ENCODE measurements around the gene CYP27B1. TPM values are rescaled to one million over a fixed set of nuclear protein-coding genes. Genes with fewer than 3 reads are reported as not detected.
A peak's percentile ranks its signal among the peaks of the same experiment; 100 is the strongest.

The CYP27B1 gene
- total RNA-seq, 1 experiment from 2014 or later = 4.7 TPM

GRCh38 chr12:57765698-57766463, 997 bp downstream of the CYP27B1 start:
- Histone ChIP-seq H3K4me1 (ENCODE audit: insufficient read depth, low read length, poor library complexity, severe bottlenecking) (peaks cover 31% of the 10 kb centered on the region), H3K27me3 (replicated peaks; ENCODE audit: insufficient read depth, low read depth, low read length, poor library complexity) (peaks cover 30% of the 10 kb centered on the region), H3K36me3 (ENCODE audit: insufficient read depth, low read length, poor library complexity, severe bottlenecking) (peaks cover 6% of the 10 kb centered on the region), H3K9me3 (ENCODE audit: low read depth, low read length, poor library complexity, severe bottlenecking) (no peaks in the 10 kb centered on the region), H3K27ac (ENCODE audit: low read depth, low read length, poor library complexity, severe bottlenecking) (no peak overlapping the region), H3K4me3 (ENCODE audit: low read depth, low read length, poor library complexity, severe bottlenecking) (peak overlapping the region; percentile 40)
- DNase-seq (ENCODE audit: low spot score) = no peak
- TF ChIP-seq CTCF (conservative IDR thresholded peaks at IDR 0.05; ENCODE audit: low read depth, low read length) = no peak
- TF ChIP-seq EZH2 (IDR thresholded peaks at IDR 0.05; ENCODE audit: borderline replicate concordance, low read depth, low read length, poor library complexity, severe bottlenecking) = peak; percentile 31
- BruUV-seq (replicated peaks) = no TSS peak
- CTCF ChIA-PET = interaction anchor here (2.2 kb wide), 1 partner anchor 9 kb away, joined by 10 read pairs; no protein-coding TSS in a partner anchor
- POLR2A ChIA-PET (ENCODE audit: low non-redundant PET) = no interaction called here
- intact Hi-C loops (cut with micrococcal nuclease; ENCODE audit: unreplicated experiment) = no loop called here

GRCh38 chr12:57765003-57765697, 1.7 kb downstream of the CYP27B1 start:
- H3K27ac ChIP-seq (ENCODE audit: low read depth, low read length, poor library complexity, severe bottlenecking) = no peak overlapping the region
- no TSS peak for BruUV-seq (replicated peaks)
- H3K36me3 ChIP-seq (ENCODE audit: insufficient read depth, low read length, poor library complexity, severe bottlenecking) = peaks cover 6% of the 10 kb centered on the region
- H3K27me3 ChIP-seq (replicated peaks; ENCODE audit: insufficient read depth, low read depth, low read length, poor library complexity) = peaks cover 30% of the 10 kb centered on the region
- H3K9me3 ChIP-seq (ENCODE audit: low read depth, low read length, poor library complexity, severe bottlenecking) = no peaks in the 10 kb centered on the region
- DNase-seq (ENCODE audit: low spot score) = peak; percentile 55
- TF ChIP-seq EZH2 (IDR thresholded peaks at IDR 0.05; ENCODE audit: borderline replicate concordance, low read depth, low read length, poor library complexity, severe bottlenecking) (peak; percentile 99), CTCF (conservative IDR thresholded peaks at IDR 0.05; ENCODE audit: low read depth, low read length) (peak; percentile 59)
- H3K4me3 ChIP-seq (ENCODE audit: low read depth, low read length, poor library complexity, severe bottlenecking) = peak overlapping the region; percentile 40
- CTCF ChIA-PET = interaction anchor here (2.2 kb wide), 1 partner anchor 9 kb away, joined by 10 read pairs; no protein-coding TSS in a partner anchor
- POLR2A ChIA-PET (ENCODE audit: low non-redundant PET) = interaction anchor here (0.6 kb wide), 1 partner anchor 22 kb away, joined by 3 read pairs; no protein-coding TSS in a partner anchor
- peaks cover 31% of the 10 kb centered on the region for H3K4me1 ChIP-seq (ENCODE audit: insufficient read depth, low read length, poor library complexity, severe bottlenecking)
- intact Hi-C loops (cut with micrococcal nuclease; ENCODE audit: unreplicated experiment) = no loop called here

DNA sequence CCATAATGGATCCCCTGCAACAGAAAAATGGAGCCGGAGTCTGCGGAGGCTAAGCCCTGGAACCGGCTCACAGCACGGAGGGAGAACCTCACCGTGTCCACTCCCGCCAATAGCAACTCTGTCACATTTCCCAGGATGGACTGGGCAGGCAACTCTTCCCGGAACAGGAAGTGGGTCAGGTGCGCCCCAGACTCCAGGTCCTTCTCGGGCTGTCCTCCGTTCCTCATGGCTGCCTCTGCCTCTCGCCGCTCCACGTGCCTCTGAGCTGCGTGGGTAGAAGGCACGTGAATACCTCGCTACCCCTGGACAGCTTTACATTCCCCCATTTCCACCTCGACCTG, 2.2 kb downstream of the CYP27B1 start:
- Histone ChIP-seq H3K27ac (ENCODE audit: low read depth, low read length, poor library complexity, severe bottlenecking) (no peak overlapping the region), H3K4me3 (ENCODE audit: low read depth, low read length, poor library complexity, severe bottlenecking) (peak overlapping the region; percentile 40), H3K27me3 (replicated peaks; ENCODE audit: insufficient read depth, low read depth, low read length, poor library complexity) (peaks cover 30% of the 10 kb centered on the region), H3K9me3 (ENCODE audit: low read depth, low read length, poor library complexity, severe bottlenecking) (no peaks in the 10 kb centered on the region), H3K4me1 (ENCODE audit: insufficient read depth, low read length, poor library complexity, severe bottlenecking) (peaks cover 31% of the 10 kb centered on the region), H3K36me3 (ENCODE audit: insufficient read depth, low read length, poor library complexity, severe bottlenecking) (peaks cover 6% of the 10 kb centered on the region)
- ChIA-PET CTCF (no interaction called here), POLR2A (ENCODE audit: low non-redundant PET) (interaction anchor here (0.6 kb wide), 1 partner anchor 23 kb away, joined by 3 read pairs; no protein-coding TSS in a partner anchor)
- DNase-seq (ENCODE audit: low spot score) = no peak
- intact Hi-C loops (cut with micrococcal nuclease; ENCODE audit: unreplicated experiment) = no loop called here
- BruUV-seq (replicated peaks) = no TSS peak
- TF ChIP-seq CTCF (conservative IDR thresholded peaks at IDR 0.05; ENCODE audit: low read depth, low read length) (no peak), EZH2 (IDR thresholded peaks at IDR 0.05; ENCODE audit: borderline replicate concordance, low read depth, low read length, poor library complexity, severe bottlenecking) (no peak)
